H9 (cell line): Measurements from ENCODE around the gene MUC22. TPM values are rescaled to one million over a fixed set of nuclear protein-coding genes. Genes with fewer than 3 reads are reported as not detected.
"Not testable (repeated sequence)": the region's sequence is repeated elsewhere in the genome, so short reads cannot be mapped to it uniquely, and the experiment has no call there.

ENCODE experiments used
- DNase-seq: peaks from one replicate; pipeline ENCODE4 v3.0.0-alpha.2; 2017
- H2AFZ ChIP-seq: one replicate; pipeline ENCODE4 v1.6.1; 2013; ENCODE audit warnings: mild to moderate bottlenecking, low read length, control low read depth, moderate library complexity
- H2AK5ac ChIP-seq: 2 replicates; pipeline ENCODE4 v1.6.1; 2013; ENCODE audit warnings: low read length, control low read depth, mixed read lengths; ENCODE audit not compliant: insufficient read length
- H2BK120ac ChIP-seq: one replicate; pipeline ENCODE4 v1.6.1; 2013; ENCODE audit warnings: low read depth, mild to moderate bottlenecking, low read length, control low read depth, inconsistent platforms; ENCODE audit not compliant: poor library complexity, severe bottlenecking
- H2BK12ac ChIP-seq: 2 replicates; pipeline ENCODE4 v1.6.1; 2013; ENCODE audit warnings: low read length, control low read depth, mixed read lengths, low read depth; ENCODE audit not compliant: insufficient read length
- H2BK15ac ChIP-seq: 2 replicates; pipeline ENCODE4 v1.6.1; 2013; ENCODE audit warnings: low read depth, low read length, control low read depth
- H2BK20ac ChIP-seq: one replicate; pipeline ENCODE4 v1.6.1; 2013; ENCODE audit warnings: low read depth, mild to moderate bottlenecking, low read length, control low read depth, inconsistent platforms; ENCODE audit not compliant: poor library complexity, severe bottlenecking
- H2BK5ac ChIP-seq: 2 replicates; pipeline ENCODE4 v1.6.1; 2013; ENCODE audit warnings: low read length, control low read depth, mixed read lengths; ENCODE audit not compliant: insufficient read length
- H3K14ac ChIP-seq: 2 replicates; pipeline ENCODE4 v1.6.1; 2013; ENCODE audit warnings: low read length, control low read depth; ENCODE audit not compliant: insufficient read depth
- H3K18ac ChIP-seq: 2 replicates; pipeline ENCODE4 v1.6.1; 2013; ENCODE audit warnings: low read depth, mild to moderate bottlenecking, mixed read lengths, low read length, control low read depth; ENCODE audit not compliant: insufficient read length
- H3K23ac ChIP-seq: 2 replicates; pipeline ENCODE4 v1.6.1; 2013; ENCODE audit warnings: low read length, control low read depth, mixed read lengths, low read depth; ENCODE audit not compliant: insufficient read length
- H3K23me2 ChIP-seq: 2 replicates; pipeline ENCODE4 v1.6.1; 2013; ENCODE audit warnings: low read depth, mild to moderate bottlenecking, mixed read lengths, low read length, control low read depth; ENCODE audit not compliant: insufficient read length, poor library complexity, severe bottlenecking
- H3K27ac ChIP-seq: 2 replicates; pipeline ENCODE4 v1.5.1; 2013; ENCODE audit warnings: low read length, control low read depth, mixed read lengths, low read depth; ENCODE audit not compliant: insufficient read length
- H3K27me3 ChIP-seq: 2 replicates; pipeline ENCODE4 v1.6.1; 2013; ENCODE audit warnings: low read length, control low read depth, inconsistent platforms; ENCODE audit not compliant: insufficient read depth
- H3K4ac ChIP-seq: 2 replicates; pipeline ENCODE4 v1.6.1; 2013; ENCODE audit warnings: low read depth, mild to moderate bottlenecking, control low read depth, inconsistent platforms, low read length, moderate library complexity
- H3K4me1 ChIP-seq: 2 replicates; pipeline ENCODE4 v1.6.1; 2013; ENCODE audit warnings: low read length, control low read depth, inconsistent platforms; ENCODE audit not compliant: insufficient read depth
- H3K4me2 ChIP-seq: 2 replicates; pipeline ENCODE4 v1.6.1; 2013; ENCODE audit warnings: low read length, control low read depth, mixed read lengths; ENCODE audit not compliant: insufficient read length, insufficient read depth
- H3K56ac ChIP-seq: 2 replicates; pipeline ENCODE4 v1.6.1; 2013; ENCODE audit warnings: low read depth, mild to moderate bottlenecking, mixed read lengths, low read length, control low read depth; ENCODE audit not compliant: insufficient read length
- H3K79me1 ChIP-seq: 2 replicates; pipeline ENCODE4 v1.6.1; 2013; ENCODE audit warnings: low read depth, mild to moderate bottlenecking, moderate library complexity, low read length, control low read depth, inconsistent platforms; ENCODE audit not compliant: insufficient read depth, poor library complexity, severe bottlenecking
- H3K79me2 ChIP-seq: 2 replicates; pipeline ENCODE4 v1.6.1; 2013; ENCODE audit warnings: low read length, control low read depth, inconsistent platforms; ENCODE audit not compliant: insufficient read depth
- H3K9ac ChIP-seq: 2 replicates; pipeline ENCODE4 v1.6.1; 2013; ENCODE audit warnings: low read length, control low read depth, mixed read lengths; ENCODE audit not compliant: insufficient read length; ENCODE audit errors: extremely low read depth
- H3K9me3 ChIP-seq: one replicate; pipeline ENCODE4 v1.6.1; 2013; ENCODE audit warnings: low read depth, low read length, inconsistent platforms; ENCODE audit not compliant: control insufficient read depth
- H3T11ph ChIP-seq: one replicate; pipeline ENCODE4 v1.6.1; 2013; ENCODE audit warnings: mild to moderate bottlenecking, low read length, control low read depth, inconsistent platforms
- H4K20me1 ChIP-seq: one replicate; pipeline ENCODE4 v1.6.1; 2013; ENCODE audit not compliant: control insufficient read depth, insufficient read length, insufficient read depth
- H4K5ac ChIP-seq: 2 replicates; pipeline ENCODE4 v1.6.1; 2013; ENCODE audit warnings: low read depth, mild to moderate bottlenecking, mixed read lengths, low read length, control low read depth; ENCODE audit not compliant: insufficient read length
- H4K8ac ChIP-seq: replicated peaks from 2 replicates; pipeline ENCODE4 v1.6.1; 2013; ENCODE audit warnings: low read length, control low read depth, mixed read lengths, low read depth; ENCODE audit not compliant: insufficient read length
- H4K91ac ChIP-seq: 2 replicates; pipeline ENCODE4 v1.6.1; 2013; ENCODE audit warnings: low read depth, mild to moderate bottlenecking, moderate library complexity, mixed read lengths, low read length, control low read depth; ENCODE audit not compliant: insufficient read length
- H3K27ac Mint-ChIP-seq, 3 experiments: 2 replicates in 2 of 3; 3 replicates in 1 of 3; pipeline ENCODE4 v1.8.0; 2020 to 2021; ENCODE audit warnings: mixed read lengths in 3 of 3, mild to moderate bottlenecking in 1 of 3, moderate library complexity in 1 of 3
- H3K27me3 Mint-ChIP-seq: 2 replicates; pipeline ENCODE4 v1.8.0; 2021; ENCODE audit warnings: low read depth, mild to moderate bottlenecking, moderate library complexity, mixed read lengths
- H3K36me3 Mint-ChIP-seq, 3 experiments: 2 replicates in 2 of 3; 3 replicates in 1 of 3; pipeline ENCODE4 v1.8.0; 2020 to 2021; ENCODE audit warnings: low read depth in 3 of 3, mixed read lengths in 3 of 3; ENCODE audit not compliant: insufficient read depth in 1 of 3
- H3K4me1 Mint-ChIP-seq, 2 experiments: 2 replicates each; pipeline ENCODE4 v1.8.0; 2020; ENCODE audit warnings: mixed read lengths in 2 of 2
- H3K4me3 Mint-ChIP-seq, 2 experiments: 2 replicates in 1 of 2; 3 replicates in 1 of 2; pipeline ENCODE4 v1.8.0; 2020 to 2021; ENCODE audit warnings: mild to moderate bottlenecking in 2 of 2, mixed read lengths in 2 of 2, moderate library complexity in 1 of 2
- H3K9me3 Mint-ChIP-seq, 2 experiments: 2 replicates in 1 of 2; 3 replicates in 1 of 2; pipeline ENCODE4 v1.8.0; 2020; ENCODE audit warnings: mild to moderate bottlenecking in 2 of 2, mixed read lengths in 2 of 2, moderate library complexity in 1 of 2
- CTCF ChIP-seq: fragments of 200-600 bp; sonication (generic); conservative IDR thresholded peaks from 3 replicates; pipeline ENCODE4 v1.8.0; 2021; ENCODE audit warnings: antibody characterized with exemption, mild to moderate bottlenecking
- WGBS: extraction: QIAGEN DNeasy Blood & Tissue Kit; methylation state at CpG from one replicate; pipeline ENCODE4 v1.1.7; 2013; ENCODE audit warnings: missing lambda C conversion rate, low lambda C conversion rate, mixed read lengths; ENCODE audit not compliant: insufficient read length; ENCODE audit errors: extremely low coverage; 5-methylcytosine and 5-hydroxymethylcytosine counted together
- total RNA-seq: library from RNA; stranded (reverse); gene quantifications from 2 replicates; pipeline ENCODE4 v1.2.1, GENCODE V29; 2021

Gene MUC22
- total RNA-seq, 1 experiment from 2014 or later = not detected

- Histone ChIP-seq H3K79me1 (no peaks in the 10 kb centered on the region), H3K4me1 (no peaks in the 10 kb centered on the region), H2BK12ac (no peak overlapping the region), H3K4me2 (no peak overlapping the region), H4K5ac (no peak overlapping the region), H2AK5ac (no peak overlapping the region), H2BK120ac (no peak overlapping the region), H3K9me3 (no peaks in the 10 kb centered on the region), H2BK15ac (no peak overlapping the region), H3K27ac (no peak overlapping the region), H3K56ac (no peak overlapping the region), H3K14ac (no peak overlapping the region), H3K4ac (no peak overlapping the region), H3K9ac (no peak overlapping the region), H3T11ph (no peak overlapping the region), H3K27me3 (no peaks in the 10 kb centered on the region; the same call in 1 of the 2 replicates), H2AFZ (no peak overlapping the region), H2BK5ac (no peak overlapping the region), H2BK20ac (no peak overlapping the region), H3K18ac (no peak overlapping the region), H3K23me2 (no peaks in the 10 kb centered on the region), H3K23ac (no peak overlapping the region), H4K20me1 (no peaks in the 10 kb centered on the region), H4K8ac (no peak overlapping the region), H4K91ac (no peak overlapping the region), H3K79me2 (no peaks in the 10 kb centered on the region)
- Mint-ChIP-seq H3K4me1 (no peaks in the 10 kb centered on the region), H3K9me3 (peaks cover 12 to 15% of the 10 kb centered on the region in 2 experiments), H3K27ac (no peak overlapping the region), H3K27me3 (peaks cover 4% of the 10 kb centered on the region; the same call in 1 of the 2 replicates), H3K36me3 (peaks cover 0 to 7% (median 4%) of the 10 kb centered on the region in 3 experiments; a peak in 4 of 7 replicates), H3K4me3 (no peak overlapping the region)
- no CpG with 5 or more reads among the region's 36 CpGs for WGBS
- DNase-seq = no peak
- no peak for TF ChIP-seq CTCF
Measured at GRCh38 chr6:31016659-31017299, 6.5 kb downstream of the MUC22 start.

- not testable (repeated sequence) for H3K79me2 ChIP-seq, H3K36me3 Mint-ChIP-seq, DNase-seq, H4K5ac ChIP-seq, H3K27ac Mint-ChIP-seq, H3K14ac ChIP-seq, H3K4me1 ChIP-seq, H3K18ac ChIP-seq, H3K4me3 Mint-ChIP-seq, H3K9me3 ChIP-seq, H3K56ac ChIP-seq, H2AK5ac ChIP-seq, H4K91ac ChIP-seq, H2BK20ac ChIP-seq, H2BK15ac ChIP-seq, H3K4me1 Mint-ChIP-seq, H2AFZ ChIP-seq, H3K4me2 ChIP-seq, H3K23me2 ChIP-seq, H3K27me3 Mint-ChIP-seq, H3K9ac ChIP-seq, H4K20me1 ChIP-seq, H3K79me1 ChIP-seq, H3K4ac ChIP-seq, H3K27me3 ChIP-seq, H3K23ac ChIP-seq, H3K27ac ChIP-seq, H4K8ac ChIP-seq, H2BK5ac ChIP-seq, H3T11ph ChIP-seq, H2BK120ac ChIP-seq, H2BK12ac ChIP-seq
- H3K9me3 Mint-ChIP-seq = peaks cover 15 to 16% of the 10 kb centered on the region in 2 experiments
- no CpG with 5 or more reads among the region's 3 CpGs for WGBS
Measured at GRCh38 chr6:31017436-31017835, 7.2 kb downstream of the MUC22 start.
